H4 (cell line): ENCODE results near the gene NHEJ1. TPM values are rescaled to one million over a fixed set of nuclear protein-coding genes. Genes with fewer than 3 reads are reported as not detected.

ENCODE experiments used
- DNase-seq: peaks from one replicate; pipeline ENCODE4 v3.0.0-alpha.2; 2015; ENCODE audit warnings: low spot score
- total RNA-seq: library from RNA; depleted of rRNA; stranded (reverse); fragments of >200 nt; shearing (Covaris generic); gene quantifications from 2 replicates; pipeline ENCODE4 v1.2.3, GENCODE V29; 2014

NHEJ1 gene
- total RNA-seq, 1 experiment from 2014 or later, result 27.4 TPM

GRCh38 chr2:219182331-219183150, 21.9 kb upstream of the NHEJ1 start:
- DNase-seq, result no peak

- no peak for DNase-seq
These were observed 20.9 kb upstream of the NHEJ1 start for GRCh38 chr2:219181531-219181930.

- no peak for DNase-seq
These were observed 20.3 kb upstream of the NHEJ1 start for GRCh38 chr2:219180961-219181360.

GRCh38 chr2:219179601-219180465, 19.2 kb upstream of the NHEJ1 start:
- DNase-seq, result no peak

GRCh38 chr2:219178377-219179175, 18.0 kb upstream of the NHEJ1 start:
- DNase-seq, result no peak

GRCh38 chr2:219177552-219178376, 17.1 kb upstream of the NHEJ1 start, which contains the start of gene RETREG2:
Gene RETREG2 (plus strand): TSS chr2:219178275. CDS start chr2:219178353, 78 bp downstream.
- DNase-seq, result peak; percentile 83

- peak; percentile 70 for DNase-seq
These were observed 16.4 kb upstream of the NHEJ1 start, which contains the start of gene CNPPD1 for GRCh38 chr2:219176818-219177551. Gene CNPPD1 (minus strand): TSS chr2:219176925. CDS start chr2:219176828, 97 bp downstream.

GRCh38 chr2:219175928-219176817, 15.6 kb upstream of the NHEJ1 start:
- no peak for DNase-seq

- DNase-seq, result no peak
These were observed 14.9 kb upstream of the NHEJ1 start for GRCh38 chr2:219175486-219175885.

- DNase-seq, result no peak
These were observed 14.2 kb upstream of the NHEJ1 start for GRCh38 chr2:219174801-219175200.

GRCh38 chr2:219174146-219174545, 13.5 kb upstream of the NHEJ1 start:
- no peak for DNase-seq

GRCh38 chr2:219173176-219173575, 12.6 kb upstream of the NHEJ1 start:
- no peak for DNase-seq

- no peak for DNase-seq
These were observed 11.9 kb upstream of the NHEJ1 start for GRCh38 chr2:219172231-219173154.

- peak; percentile 40 for DNase-seq
These were observed 10.6 kb upstream of the NHEJ1 start for GRCh38 chr2:219171231-219171651.

- DNase-seq, result no peak
These were observed 9.5 kb upstream of the NHEJ1 start, which contains the start of gene SLC23A3 for GRCh38 chr2:219169930-219170654. Gene SLC23A3 (minus strand): TSS chr2:219170029. CDS start chr2:219169984, 45 bp downstream.

GRCh38 chr2:219168932-219169331, 8.3 kb upstream of the NHEJ1 start:
- DNase-seq, result no peak

- DNase-seq, result no peak
These were observed 7.9 kb upstream of the NHEJ1 start for GRCh38 chr2:219168526-219168925.
